Stimulated activated naive CD8-positive, alpha-beta T cell treated with anti-CD3 and anti-CD28 coated beads, Interleukin-15, Interleukin-2, amounts not matched to agents 100 U/mL and 50 U/mL, for 24 hours (primary cell): ENCODE measurements around the gene MYH13.

Experiments
- ATAC-seq: fragments of 150-1000 bp; cut with Tn5 transposase; one replicate; pipeline ENCODE4 v1.10.0; 2021
- DNase-seq: peaks from one replicate; pipeline ENCODE4 v3.0.0; 2021

The MYH13 gene

GRCh38 chr17:10372906-10373305 lies at the start of gene MYH13:
Gene MYH13, minus strand, starts transcription at chr17:10373006. Its CDS starts 8,476 bp downstream, at chr17:10364530.
- ATAC-seq = no peak
- DNase-seq = no peak

- DNase-seq = no peak
- no peak for ATAC-seq
Observed at GRCh38 chr17:10421900-10422542, 49.2 kb upstream of the MYH13 start, which contains the start of gene MYH8. Gene MYH8, minus strand, starts transcription at chr17:10421950. Its CDS starts 1,723 bp downstream, at chr17:10420227.

DNA sequence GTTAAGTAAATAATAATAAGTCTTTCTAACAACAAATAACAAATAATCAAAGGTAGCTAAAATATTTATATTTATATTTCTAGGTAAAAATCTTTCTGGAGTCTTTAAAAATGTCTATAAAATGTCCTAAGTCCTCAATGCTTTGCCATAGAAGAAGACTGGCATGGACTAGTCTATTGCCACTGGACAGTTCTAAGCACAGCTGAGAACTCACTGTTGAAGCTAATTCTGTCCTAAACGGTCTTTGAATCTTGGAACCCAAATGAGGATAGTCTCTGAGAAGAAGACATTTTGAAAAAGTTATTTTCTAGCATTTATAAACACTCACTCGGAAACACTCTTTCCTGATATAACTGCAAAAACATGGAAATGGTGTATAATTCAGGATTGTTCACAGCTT lies 48.4 kb upstream of the MYH13 start:
- DNase-seq = no peak
- no peak for ATAC-seq

GRCh38 chr17:10420811-10421210 lies 48.0 kb upstream of the MYH13 start:
- ATAC-seq = no peak
- DNase-seq = no peak

GRCh38 chr17:10417431-10417830 lies 44.6 kb upstream of the MYH13 start:
- no peak for ATAC-seq
- DNase-seq = no peak

DNA sequence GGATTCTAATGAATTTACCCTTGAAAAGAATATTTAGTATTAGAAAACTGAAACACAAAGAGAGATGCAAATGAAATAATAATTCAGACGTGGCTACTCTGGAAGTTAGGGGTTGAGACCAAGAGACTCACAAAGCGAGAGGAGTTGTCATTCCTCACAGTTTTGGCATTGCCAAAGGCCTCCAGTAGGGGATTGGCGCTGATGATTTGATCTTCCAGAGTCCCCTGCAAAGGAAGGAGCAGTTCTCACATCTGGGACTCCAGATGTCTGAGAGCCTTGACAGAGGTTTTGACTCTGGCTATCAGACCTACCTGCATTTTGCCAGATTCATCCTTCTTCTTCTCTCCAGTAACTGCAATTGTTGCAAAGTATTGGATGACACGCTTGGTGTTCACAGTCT lies 42.4 kb upstream of the MYH13 start:
- ATAC-seq (no peak), DNase-seq (no peak)

GRCh38 chr17:10403589-10403988 lies 30.8 kb upstream of the MYH13 start:
- DNase-seq (no peak), ATAC-seq (no peak)

DNA sequence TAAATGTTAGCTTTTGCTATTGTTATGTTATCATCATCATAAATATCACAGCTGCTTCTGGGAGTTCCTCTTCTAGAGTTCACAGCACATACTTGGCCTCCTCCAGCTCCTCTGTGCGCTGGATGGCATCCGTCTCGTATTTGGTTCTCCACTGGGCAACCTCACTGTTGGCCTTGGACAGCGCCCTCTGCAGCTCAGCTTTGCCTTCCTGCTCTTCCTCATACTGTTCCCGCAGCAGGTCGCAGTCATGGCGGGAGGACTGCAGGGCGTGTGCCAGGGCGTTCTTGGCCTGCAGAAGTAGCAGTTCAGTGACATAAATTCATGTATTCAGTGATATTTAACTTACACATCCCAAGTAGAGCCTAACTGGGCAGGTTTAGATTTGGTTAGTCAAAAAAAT lies 25.5 kb upstream of the MYH13 start:
- DNase-seq = no peak
- no peak for ATAC-seq

GRCh38 chr17:10396524-10397163 lies 23.8 kb upstream of the MYH13 start:
- ATAC-seq = no peak
- no peak for DNase-seq

- DNase-seq (no peak), ATAC-seq (no peak)
Observed at GRCh38 chr17:10394201-10394887, 21.5 kb upstream of the MYH13 start.

DNA sequence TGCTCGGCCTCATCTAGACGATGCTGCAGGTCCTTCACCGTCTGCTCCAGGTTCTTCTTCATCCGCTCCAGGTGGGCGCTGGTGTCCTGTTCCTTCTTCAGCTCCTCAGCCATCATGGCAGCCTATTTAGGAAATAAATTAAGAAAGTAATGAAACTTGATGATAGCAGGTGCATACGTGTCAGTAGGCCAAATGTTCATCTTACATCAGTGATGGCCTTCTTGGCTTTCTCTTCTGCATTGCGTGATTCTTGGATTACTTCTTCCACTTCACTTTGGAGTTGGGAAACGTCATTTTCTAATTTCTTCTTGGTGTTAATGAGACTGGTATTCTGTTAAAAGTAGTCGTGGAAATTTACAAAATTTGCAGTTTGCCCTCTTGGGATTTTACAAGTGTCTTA lies 20.1 kb upstream of the MYH13 start:
- DNase-seq = no peak

GRCh38 chr17:10385871-10386270 lies 13.1 kb upstream of the MYH13 start:
- ATAC-seq = no peak
- no peak for DNase-seq

More for the DNA sequence above, 20.1 kb upstream of the MYH13 start:
- ATAC-seq = no peak

DNA sequence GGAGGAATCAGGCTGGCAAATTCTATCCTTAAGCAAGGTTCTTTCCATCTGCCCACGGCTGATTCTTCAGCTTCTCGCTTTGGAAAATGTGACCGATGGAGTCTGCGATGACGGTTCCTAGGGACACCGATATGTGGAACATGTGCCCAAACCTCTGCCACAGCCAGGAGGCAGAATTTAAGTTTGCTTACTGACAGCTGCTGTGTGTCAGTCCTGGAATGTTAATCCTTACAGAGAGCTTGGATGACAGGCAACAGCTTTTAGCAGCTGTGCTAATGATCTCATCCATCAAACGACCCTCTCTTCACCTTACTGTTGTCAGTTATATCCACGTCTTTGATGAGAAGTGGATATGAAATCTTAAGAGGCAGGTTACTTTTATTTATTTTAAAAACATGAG lies 11.4 kb upstream of the MYH13 start:
- DNase-seq = no peak

GRCh38 chr17:10380631-10381408 lies 8.0 kb upstream of the MYH13 start:
- ATAC-seq = no peak
- no peak for DNase-seq

More for the DNA sequence above, 11.4 kb upstream of the MYH13 start:
- no peak for ATAC-seq

GRCh38 chr17:10370016-10370608 lies 2.7 kb downstream of the MYH13 start:
- DNase-seq = no peak
- ATAC-seq = no peak

DNA sequence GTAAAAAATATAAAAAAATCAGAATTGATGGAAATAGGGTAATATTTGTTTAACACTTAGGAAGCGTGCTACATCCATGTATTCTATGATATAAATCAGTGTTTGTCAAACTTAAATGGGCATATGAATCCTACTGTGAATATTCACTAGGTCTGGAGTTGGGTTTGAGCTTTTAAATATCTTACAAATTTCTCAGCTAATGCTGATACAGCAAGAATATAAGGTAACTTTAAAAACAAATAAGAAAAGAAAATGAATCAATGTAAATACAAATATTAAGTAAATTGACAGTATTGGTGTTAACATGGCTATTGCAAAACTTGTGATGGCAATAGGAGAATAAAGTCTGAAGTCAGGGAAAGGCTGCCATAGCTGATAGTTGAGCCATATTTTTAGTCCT lies 3.6 kb downstream of the MYH13 start:
- no peak for ATAC-seq

DNA sequence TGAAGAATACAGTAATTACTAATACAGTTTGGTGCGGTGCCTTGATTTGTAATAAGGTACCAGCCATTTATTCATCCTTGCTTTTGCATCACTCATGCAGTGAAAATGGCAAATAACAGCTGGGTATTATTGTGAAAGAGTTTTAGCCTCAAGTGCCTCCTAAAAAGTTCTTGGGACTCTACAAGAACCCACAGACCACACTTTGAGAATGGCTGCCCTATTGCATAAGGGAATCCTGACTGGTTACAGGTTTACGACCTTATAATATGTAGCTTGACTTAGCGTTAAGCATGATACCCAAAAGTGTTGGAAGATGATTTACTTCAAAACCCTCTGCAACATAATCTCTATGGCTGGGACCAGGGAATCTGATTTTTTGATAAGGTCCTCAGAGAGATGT lies 4.2 kb downstream of the MYH13 start:
- no peak for ATAC-seq
- DNase-seq = no peak

More for the DNA sequence above, 3.6 kb downstream of the MYH13 start:
- DNase-seq = no peak

- DNase-seq = no peak
- no peak for ATAC-seq
Observed at GRCh38 chr17:10360578-10360977, 12.2 kb downstream of the MYH13 start.

GRCh38 chr17:10357768-10358167 lies 15.0 kb downstream of the MYH13 start:
- ATAC-seq (no peak), DNase-seq (peak; percentile 21)

GRCh38 chr17:10354651-10355050 lies 18.2 kb downstream of the MYH13 start:
- DNase-seq = no peak
- no peak for ATAC-seq

DNA sequence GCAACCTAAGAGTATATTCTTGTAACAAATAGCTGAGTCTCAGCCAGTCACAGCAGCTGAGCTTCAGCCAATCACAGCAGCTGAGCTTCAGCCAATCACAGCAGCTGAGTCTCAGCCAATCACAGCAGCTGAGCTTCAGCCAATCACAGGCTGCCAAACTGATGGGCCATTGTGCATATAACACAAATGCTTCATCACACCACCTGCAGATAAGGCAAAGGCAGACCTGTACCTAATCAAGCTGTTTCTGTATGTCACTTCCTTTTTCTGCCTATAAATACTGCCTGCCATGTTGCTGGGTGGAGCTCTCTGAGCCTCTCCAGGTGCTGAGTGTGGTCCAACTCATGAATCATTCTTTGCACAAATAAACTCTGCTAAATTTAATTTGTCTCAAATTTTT lies 19.9 kb downstream of the MYH13 start:
- ATAC-seq = no peak
- DNase-seq = no peak

- DNase-seq = peak; percentile 8
- ATAC-seq = no peak
Observed at GRCh38 chr17:10349403-10349802, 23.4 kb downstream of the MYH13 start.
